Hepatocyte (in vitro differentiated cells): Measurements from ENCODE around the gene ARHGAP26. TPM values are rescaled to one million over a fixed set of nuclear protein-coding genes. Genes with fewer than 3 reads are reported as not detected.

ENCODE experiments used
- DNase-seq: peaks from one replicate; pipeline ENCODE4 v3.0.0-alpha.2; 2016; ENCODE audit warnings: low spot score
- H2AFZ ChIP-seq: fragments of 200-600 bp; sonication (generic); 2 replicates; pipeline ENCODE4 v1.6.0; 2016; ENCODE audit warnings: antibody characterized with exemption, mild to moderate bottlenecking
- H3K27ac ChIP-seq: fragments of 200-600 bp; sonication (generic); 2 replicates; pipeline ENCODE4 v1.5.1; 2016; ENCODE audit warnings: mild to moderate bottlenecking
- H3K27me3 ChIP-seq: fragments of 200-600 bp; sonication (generic); 2 replicates; pipeline ENCODE4 v1.6.1; 2016
- H3K36me3 ChIP-seq: fragments of 200-600 bp; sonication (generic); replicated peaks from 2 replicates; pipeline ENCODE4 v1.5.1; 2016; ENCODE audit warnings: low read depth; ENCODE audit not compliant: insufficient read depth
- H3K4me1 ChIP-seq: fragments of 200-600 bp; sonication (generic); 2 replicates; pipeline ENCODE4 v1.5.1; 2016; ENCODE audit warnings: mild to moderate bottlenecking, moderate library complexity; ENCODE audit not compliant: insufficient read depth
- H3K4me2 ChIP-seq: fragments of 200-600 bp; sonication (generic); 2 replicates; pipeline ENCODE4 v1.6.0; 2016
- H3K4me3 ChIP-seq: fragments of 200-600 bp; sonication (generic); 2 replicates; pipeline ENCODE4 v1.5.1; 2016; ENCODE audit warnings: mild to moderate bottlenecking
- H3K79me2 ChIP-seq: fragments of 200-600 bp; sonication (generic); 2 replicates; pipeline ENCODE4 v1.6.0; 2017; ENCODE audit warnings: mild to moderate bottlenecking
- H3K9me2 ChIP-seq: fragments of 200-600 bp; sonication (generic); replicated peaks from 2 replicates; pipeline ENCODE4 v1.6.0; 2017; ENCODE audit warnings: mild to moderate bottlenecking; ENCODE audit not compliant: insufficient read depth
- H3K9me3 ChIP-seq: fragments of 200-600 bp; sonication (generic); 2 replicates; pipeline ENCODE4 v1.5.1; 2016; ENCODE audit warnings: low read depth, mild to moderate bottlenecking
- H4K20me1 ChIP-seq: fragments of 200-600 bp; sonication (generic); 2 replicates; pipeline ENCODE4 v1.6.0; 2016; ENCODE audit warnings: mild to moderate bottlenecking; ENCODE audit not compliant: insufficient read depth, poor library complexity, severe bottlenecking
- CTCF ChIP-seq: fragments of 200-600 bp; sonication (generic); IDR thresholded peaks from 2 replicates; pipeline ENCODE4 v1.5.1; 2016; ENCODE audit warnings: antibody characterized with exemption, mild to moderate bottlenecking; ENCODE audit not compliant: poor library complexity
- EZH2 ChIP-seq: fragments of 200-600 bp; sonication (generic); IDR thresholded peaks from 2 replicates; pipeline ENCODE4 v1.6.1; 2016; ENCODE audit warnings: antibody characterized with exemption, mild to moderate bottlenecking, borderline replicate concordance
- EZH2phosphoT487 ChIP-seq: fragments of 200-600 bp; sonication (generic); IDR thresholded peaks from one replicate; pipeline ENCODE4 v1.6.1; 2018; ENCODE audit warnings: antibody characterized with exemption, mild to moderate bottlenecking, low read depth, moderate library complexity; ENCODE audit not compliant: unreplicated experiment, severe bottlenecking
- WGBS: methylation state at CpG from one replicate; pipeline ENCODE4 v1.1.6; 2016; ENCODE audit warnings: low lambda C conversion rate; ENCODE audit errors: missing lambda C conversion rate; 5-methylcytosine and 5-hydroxymethylcytosine counted together
- polyA plus RNA-seq: library from polyadenylated mRNA; unstranded; fragments of >200 nt; fragmentation: Nextera tagmentation; extraction: Ambion mirVana; gene quantifications from 2 replicates; pipeline ENCODE4 v1.2.1, GENCODE V29; 2016
- total RNA-seq: library from RNA; depleted of rRNA; stranded (reverse); fragments of >200 nt; gene quantifications from 2 replicates; pipeline ENCODE4 v1.2.3, GENCODE V29; 2014

The ARHGAP26 gene
- total and polyA plus RNA-seq, 2 experiments from 2014 or later = 16.5 to 19.8 TPM

DNA sequence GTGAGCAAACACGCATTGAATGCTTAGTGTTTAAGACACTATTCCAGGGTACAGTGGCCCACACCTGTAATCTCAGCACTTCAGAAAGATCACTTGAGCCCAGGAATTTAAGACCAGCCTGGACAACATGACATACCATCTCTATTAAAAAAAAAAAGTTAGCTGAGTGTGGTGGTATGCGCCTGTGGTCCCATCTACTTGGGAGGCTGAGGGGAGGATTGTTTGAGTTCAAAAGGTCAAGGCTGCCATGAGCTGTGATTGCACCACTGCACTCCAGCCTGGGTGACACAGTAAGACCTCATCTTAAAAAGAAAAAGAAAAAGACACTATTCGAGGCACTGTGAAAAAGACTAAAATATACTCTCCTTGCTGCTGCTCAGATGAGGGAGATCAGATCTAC, 392.6 kb downstream of the ARHGAP26 start:
- no peaks in the 10 kb centered on the region for H4K20me1 ChIP-seq
- no peak overlapping the region for H3K4me3 ChIP-seq
- H3K36me3 ChIP-seq = no peaks in the 10 kb centered on the region
- no peaks in the 10 kb centered on the region for H3K27me3 ChIP-seq
- H2AFZ ChIP-seq = no peak overlapping the region
- H3K27ac ChIP-seq = no peak overlapping the region
- H3K9me2 ChIP-seq = no peaks in the 10 kb centered on the region
- H3K79me2 ChIP-seq = no peaks in the 10 kb centered on the region
- peaks cover 8% of the 10 kb centered on the region for H3K4me1 ChIP-seq
- DNase-seq = no peak
- TF ChIP-seq EZH2 (no peak), EZH2phosphoT487 (no peak), CTCF (no peak)
- WGBS = 92% methylated on average over 3 of the region's 3 CpGs
- H3K9me3 ChIP-seq = no peaks in the 10 kb centered on the region
- H3K4me2 ChIP-seq = no peak overlapping the region

GRCh38 chr5:143164557-143164956, 394.4 kb downstream of the ARHGAP26 start:
- TF ChIP-seq EZH2 (no peak), EZH2phosphoT487 (no peak), CTCF (no peak)
- H2AFZ ChIP-seq = no peak overlapping the region
- peaks cover 22% of the 10 kb centered on the region for H3K4me1 ChIP-seq
- H3K79me2 ChIP-seq = no peaks in the 10 kb centered on the region
- H4K20me1 ChIP-seq = no peaks in the 10 kb centered on the region
- H3K36me3 ChIP-seq = no peaks in the 10 kb centered on the region
- H3K9me3 ChIP-seq = no peaks in the 10 kb centered on the region
- H3K27ac ChIP-seq = no peak overlapping the region
- H3K4me2 ChIP-seq = no peak overlapping the region
- H3K9me2 ChIP-seq = no peaks in the 10 kb centered on the region
- WGBS = 80% methylated on average over 4 of the region's 4 CpGs
- no peaks in the 10 kb centered on the region for H3K27me3 ChIP-seq
- DNase-seq = no peak
- H3K4me3 ChIP-seq = no peak overlapping the region

DNA sequence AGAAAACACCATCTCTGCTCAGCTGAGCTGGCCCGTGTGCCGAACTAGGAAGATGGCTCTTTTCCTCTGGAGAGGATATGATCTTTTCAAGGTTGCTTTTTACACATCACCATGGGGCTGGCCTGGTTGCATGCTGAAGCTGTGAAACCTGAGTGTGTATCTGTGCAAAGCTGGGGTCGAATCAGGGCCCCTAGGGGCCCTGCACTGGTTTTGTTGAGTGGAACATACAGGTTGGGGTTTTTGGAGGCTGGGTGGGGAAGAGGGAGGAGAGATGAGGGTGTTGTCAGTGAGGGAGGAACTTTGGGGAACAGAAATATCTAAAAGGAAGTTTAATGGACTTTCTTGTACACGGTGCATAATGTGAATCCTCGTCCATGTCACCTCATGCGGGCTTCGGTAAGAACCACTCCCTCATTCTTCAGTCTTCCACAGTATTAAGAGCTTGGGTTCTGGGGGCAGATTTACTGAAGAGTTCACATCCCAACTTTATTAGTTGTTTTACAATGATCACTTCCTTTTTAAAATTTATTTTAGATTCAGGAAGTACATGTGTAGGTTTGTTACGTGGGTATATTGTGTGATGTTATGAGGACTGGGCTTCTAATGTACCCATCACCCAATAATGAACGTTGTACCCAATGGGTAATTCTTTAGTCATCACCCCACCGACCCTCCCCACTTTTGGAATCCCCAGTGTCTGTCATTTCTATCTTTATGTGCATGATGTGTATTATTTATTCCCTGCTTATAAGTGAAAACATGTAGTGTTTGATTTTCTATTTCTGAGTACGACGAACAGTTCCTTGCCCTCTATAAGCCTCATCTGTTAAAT, 395.1 kb downstream of the ARHGAP26 start:
- no peaks in the 10 kb centered on the region for H3K79me2 ChIP-seq
- H4K20me1 ChIP-seq = no peaks in the 10 kb centered on the region
- TF ChIP-seq EZH2phosphoT487 = no peak
- no peak for TF ChIP-seq CTCF
- TF ChIP-seq EZH2 = no peak
- H3K4me2 ChIP-seq = no peak overlapping the region
- no peaks in the 10 kb centered on the region for H3K9me3 ChIP-seq
- H3K27me3 ChIP-seq = no peaks in the 10 kb centered on the region
- no peak overlapping the region for H3K4me3 ChIP-seq
- H3K9me2 ChIP-seq = no peaks in the 10 kb centered on the region
- H3K36me3 ChIP-seq = no peaks in the 10 kb centered on the region
- 93% methylated on average over 12 of the region's 12 CpGs for WGBS
- H3K4me1 ChIP-seq = peaks cover 22% of the 10 kb centered on the region
- no peak overlapping the region for H3K27ac ChIP-seq
- no peak for DNase-seq
- no peak overlapping the region for H2AFZ ChIP-seq
